RWPE2 (cell line): ENCODE data around the gene LAMA2.

ENCODE experiments used
- ATAC-seq: fragments of 200-7000 bp; cut with Tn5 transposase; 3 replicates; pipeline ENCODE4 v1.9.1; 2021; ENCODE audit warnings: low read depth
- DNase-seq: peaks from one replicate; pipeline ENCODE4 v3.0.0-alpha.2; 2020; ENCODE audit warnings: low spot score
- H3K27ac ChIP-seq: fragments of 450-650 bp; 2 replicates; pipeline ENCODE4 v1.5.1; 2017; ENCODE audit warnings: mild to moderate bottlenecking; ENCODE audit not compliant: poor library complexity, severe bottlenecking
- H3K27me3 ChIP-seq: fragments of 250-450 bp; sonication (Bioruptor Pico); 2 replicates; pipeline ENCODE4 v1.5.1; 2021; ENCODE audit warnings: mild to moderate bottlenecking, moderate library complexity; ENCODE audit not compliant: insufficient read depth, poor library complexity, severe bottlenecking
- H3K36me3 ChIP-seq: fragments of 250-450 bp; sonication (Bioruptor Pico); 2 replicates; pipeline ENCODE4 v1.5.1; 2020; ENCODE audit warnings: low read depth, mild to moderate bottlenecking, moderate library complexity
- H3K4me1 ChIP-seq: fragments of 250-450 bp; sonication (Bioruptor Pico); 2 replicates; pipeline ENCODE4 v1.5.1; 2021; ENCODE audit warnings: mild to moderate bottlenecking, moderate library complexity; ENCODE audit not compliant: insufficient read depth, poor library complexity, severe bottlenecking
- H3K4me3 ChIP-seq: fragments of 250-450 bp; sonication (Bioruptor Pico); 2 replicates; pipeline ENCODE4 v1.5.1; 2021; ENCODE audit warnings: mild to moderate bottlenecking, moderate library complexity; ENCODE audit not compliant: severe bottlenecking
- H3K9me3 ChIP-seq: fragments of 250-450 bp; sonication (Bioruptor Pico); 2 replicates; pipeline ENCODE4 v1.5.1; 2021; ENCODE audit warnings: mild to moderate bottlenecking, moderate library complexity; ENCODE audit not compliant: severe bottlenecking
- CTCF ChIP-seq: fragments of 450-650 bp; IDR thresholded peaks from one replicate; pipeline ENCODE4 v1.5.1; 2017; ENCODE audit warnings: mild to moderate bottlenecking, moderate library complexity; ENCODE audit not compliant: poor library complexity, severe bottlenecking

LAMA2 gene

GRCh38 chr6:128886706-128887105 is 3.8 kb downstream of the LAMA2 start:
- no peak for ATAC-seq
- Histone ChIP-seq H3K9me3 (no peaks in the 10 kb centered on the region), H3K27ac (no peak overlapping the region), H3K36me3 (no peaks in the 10 kb centered on the region), H3K4me1 (no peaks in the 10 kb centered on the region), H3K27me3 (peaks cover 8% of the 10 kb centered on the region), H3K4me3 (no peak overlapping the region)
- DNase-seq, result no peak
- TF ChIP-seq CTCF, result no peak

GRCh38 chr6:128888444-128889175 is 5.7 kb downstream of the LAMA2 start:
- Histone ChIP-seq H3K27ac (no peak overlapping the region), H3K27me3 (peaks cover 8% of the 10 kb centered on the region), H3K4me1 (no peaks in the 10 kb centered on the region), H3K9me3 (no peaks in the 10 kb centered on the region), H3K4me3 (no peak overlapping the region), H3K36me3 (no peaks in the 10 kb centered on the region)
- ATAC-seq (no peak), DNase-seq (no peak)
- TF ChIP-seq CTCF, result no peak

GRCh38 chr6:128889870-128890269 is 6.9 kb downstream of the LAMA2 start:
- DNase-seq (no peak), ATAC-seq (no peak)
- Histone ChIP-seq H3K4me1 (no peaks in the 10 kb centered on the region), H3K4me3 (no peak overlapping the region), H3K27me3 (no peaks in the 10 kb centered on the region), H3K27ac (no peak overlapping the region), H3K9me3 (no peaks in the 10 kb centered on the region), H3K36me3 (no peaks in the 10 kb centered on the region)
- TF ChIP-seq CTCF, result no peak

- no peaks in the 10 kb centered on the region for H3K36me3 ChIP-seq
- no peaks in the 10 kb centered on the region for H3K9me3 ChIP-seq
- no peak overlapping the region for H3K27ac ChIP-seq
- DNase-seq (no peak), ATAC-seq (no peak)
- no peaks in the 10 kb centered on the region for H3K27me3 ChIP-seq
- no peak for TF ChIP-seq CTCF
- no peak overlapping the region for H3K4me3 ChIP-seq
- H3K4me1 ChIP-seq, result no peaks in the 10 kb centered on the region
These were observed 9.1 kb downstream of the LAMA2 start for GRCh38 chr6:128892079-128892478.

- Histone ChIP-seq H3K27ac (no peak overlapping the region), H3K27me3 (no peaks in the 10 kb centered on the region), H3K4me3 (no peak overlapping the region), H3K4me1 (no peaks in the 10 kb centered on the region), H3K9me3 (no peaks in the 10 kb centered on the region), H3K36me3 (no peaks in the 10 kb centered on the region)
- no peak for TF ChIP-seq CTCF
- DNase-seq, result no peak
- ATAC-seq, result no peak
These were observed 16.6 kb downstream of the LAMA2 start for GRCh38 chr6:128899341-128900050.
